AG20443 (cell line): ENCODE measurements around the gene TTC21A.

Experiments
- DNase-seq: peaks from one replicate; pipeline ENCODE4 v3.0.0; 2012; ENCODE audit warnings: low spot score, mixed read lengths

TTC21A gene

DNA sequence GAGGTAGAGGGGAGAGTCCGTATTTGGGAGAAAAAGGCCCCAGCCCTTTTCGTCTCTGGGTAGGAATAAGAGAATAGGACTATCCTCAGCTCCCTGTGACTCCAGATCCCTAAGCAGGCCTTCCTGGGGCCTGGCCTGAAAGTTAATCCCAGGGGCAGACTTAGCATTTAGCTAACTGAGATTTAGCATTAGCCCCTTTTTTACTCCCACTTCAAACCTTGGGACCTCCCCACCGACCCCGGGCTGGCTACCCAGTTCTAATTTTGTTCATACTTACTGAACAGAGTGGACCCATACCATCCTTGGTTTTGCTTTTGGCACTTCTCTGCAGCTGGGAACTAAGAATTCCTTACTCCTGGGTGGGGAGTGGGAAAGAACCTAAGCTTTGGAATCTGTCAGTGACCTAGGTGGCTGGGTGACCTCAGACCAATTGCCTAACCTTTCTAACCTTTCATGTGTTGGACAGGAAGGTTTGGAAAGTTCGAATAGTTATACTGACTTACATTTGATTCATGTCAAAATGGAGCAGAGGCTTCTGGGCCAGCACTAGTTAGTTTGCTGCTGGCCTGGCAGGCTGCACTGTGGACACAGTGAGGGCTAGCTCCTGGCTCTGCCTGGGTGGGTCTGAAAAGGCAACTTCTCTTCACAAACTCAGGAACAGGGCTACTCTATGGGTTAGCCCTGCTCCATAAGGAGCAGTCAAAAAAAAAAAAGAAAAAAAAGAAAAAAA is 11.6 kb downstream of the TTC21A start:
- DNase-seq = no peak

DNA sequence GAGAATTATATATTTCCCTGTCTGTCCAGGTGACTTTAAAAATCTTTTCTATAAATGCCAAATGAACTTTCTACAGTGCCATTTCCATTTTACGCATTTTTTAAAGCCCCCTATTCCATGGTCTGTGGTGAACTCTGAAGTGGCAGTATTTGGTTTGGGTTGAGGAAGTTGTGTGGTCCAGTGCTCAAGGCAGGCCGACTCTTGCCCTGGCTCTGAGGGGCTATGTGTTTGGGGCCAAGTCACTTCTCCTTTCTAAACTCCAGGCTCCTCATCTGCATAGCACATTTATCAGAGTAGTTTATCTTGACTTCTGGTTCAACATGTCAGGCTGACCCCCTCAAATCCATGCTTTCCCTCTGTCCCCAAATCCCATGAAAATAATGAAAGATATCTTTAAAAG is 14.1 kb downstream of the TTC21A start:
- no peak for DNase-seq

DNA sequence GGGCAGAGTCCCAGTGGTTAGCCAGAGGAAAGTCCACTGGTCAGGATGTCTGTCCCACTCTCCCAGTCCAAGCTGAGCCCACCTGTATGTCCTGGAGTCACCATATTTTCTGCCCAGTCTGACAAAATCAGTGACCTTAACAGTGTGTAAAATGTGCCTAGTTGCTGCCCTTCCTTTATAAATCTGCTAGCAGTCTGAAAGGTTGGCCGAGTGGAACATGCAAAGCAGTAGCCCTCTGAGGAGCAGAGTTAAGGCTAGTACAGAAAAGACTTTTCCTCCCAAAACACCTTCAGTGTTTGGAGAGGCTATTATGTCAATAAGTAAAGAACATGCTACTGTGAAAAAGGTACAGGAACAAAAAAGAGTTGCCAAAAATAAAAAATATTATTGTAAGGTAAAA is 15.3 kb downstream of the TTC21A start:
- no peak for DNase-seq

DNA sequence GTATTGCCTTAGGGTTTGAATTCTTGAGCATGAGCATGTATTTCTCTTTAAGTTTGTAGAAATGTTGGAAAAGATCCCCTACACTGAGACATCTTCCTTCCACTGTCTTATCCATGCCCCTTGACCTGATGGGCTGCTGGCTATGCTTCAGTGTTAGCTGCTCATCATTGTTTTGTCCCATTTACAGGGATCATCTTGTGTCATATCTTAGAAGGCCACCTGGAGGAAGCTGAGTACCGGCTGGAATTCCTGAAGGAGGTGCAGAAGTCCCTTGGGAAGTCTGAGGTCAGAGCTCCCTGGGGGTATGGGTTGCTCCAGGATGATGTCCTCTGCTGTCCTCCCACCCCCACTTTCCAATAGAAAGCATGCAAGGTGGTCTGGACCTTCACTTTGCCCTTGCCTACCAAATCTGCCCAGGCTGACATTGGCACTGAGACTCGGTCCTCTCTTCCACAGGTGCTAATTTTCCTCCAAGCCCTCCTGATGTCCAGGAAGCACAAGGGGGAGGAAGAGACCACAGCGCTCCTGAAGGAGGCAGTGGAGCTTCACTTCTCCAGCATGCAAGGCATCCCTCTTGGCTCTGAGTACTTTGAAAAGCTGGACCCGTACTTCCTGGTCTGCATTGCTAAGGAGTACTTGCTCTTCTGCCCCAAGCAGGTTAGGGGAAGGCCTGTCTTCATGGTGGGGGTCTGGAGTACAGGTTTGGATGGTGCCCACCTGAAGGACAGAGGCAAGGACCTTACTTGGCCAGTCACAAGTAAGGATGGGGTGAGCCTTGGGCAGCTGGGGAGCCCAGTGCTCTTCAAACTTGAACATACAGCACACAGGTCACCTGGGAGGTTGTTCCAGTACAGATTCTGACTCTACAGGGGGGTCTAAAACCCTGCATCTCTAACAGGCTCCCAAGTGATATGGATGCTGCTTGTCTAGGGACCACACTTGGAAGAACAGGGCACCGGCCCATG is 17.7 kb downstream of the TTC21A start:
- peak; percentile 69 for DNase-seq

DNA sequence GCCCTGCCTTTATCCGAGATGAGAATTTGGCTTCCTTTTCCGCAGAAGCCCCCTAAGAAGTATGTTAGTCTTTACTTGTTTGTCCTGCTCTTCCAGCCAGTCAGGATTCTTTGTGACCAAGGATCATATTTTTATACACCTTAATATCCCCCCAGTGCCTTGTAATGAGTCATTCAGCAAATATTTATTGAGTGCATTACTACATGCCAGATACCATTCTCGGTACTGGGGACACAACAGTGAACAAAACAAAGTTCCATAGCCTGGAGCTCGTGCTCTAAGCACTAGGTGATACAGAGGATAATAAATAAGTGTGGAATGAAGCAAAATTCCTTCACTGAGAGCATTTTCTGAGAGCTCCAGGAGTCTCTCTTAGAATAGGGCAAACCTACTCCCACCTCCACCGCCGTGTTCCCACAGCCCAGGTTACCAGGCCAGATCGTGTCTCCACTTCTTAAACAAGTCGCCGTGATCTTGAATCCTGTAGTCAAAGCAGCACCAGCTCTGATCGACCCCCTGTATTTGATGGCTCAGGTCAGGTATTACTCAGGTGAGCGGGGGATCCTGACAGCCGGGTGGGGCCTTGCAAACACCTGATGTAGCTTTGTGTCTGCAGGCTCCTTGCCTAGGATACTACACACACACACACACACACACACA is 18.5 kb downstream of the TTC21A start:
- DNase-seq = no peak

- peak; percentile 54 for DNase-seq
Observed at GRCh38 chr3:39126532-39127071, 19.1 kb downstream of the TTC21A start.

DNA sequence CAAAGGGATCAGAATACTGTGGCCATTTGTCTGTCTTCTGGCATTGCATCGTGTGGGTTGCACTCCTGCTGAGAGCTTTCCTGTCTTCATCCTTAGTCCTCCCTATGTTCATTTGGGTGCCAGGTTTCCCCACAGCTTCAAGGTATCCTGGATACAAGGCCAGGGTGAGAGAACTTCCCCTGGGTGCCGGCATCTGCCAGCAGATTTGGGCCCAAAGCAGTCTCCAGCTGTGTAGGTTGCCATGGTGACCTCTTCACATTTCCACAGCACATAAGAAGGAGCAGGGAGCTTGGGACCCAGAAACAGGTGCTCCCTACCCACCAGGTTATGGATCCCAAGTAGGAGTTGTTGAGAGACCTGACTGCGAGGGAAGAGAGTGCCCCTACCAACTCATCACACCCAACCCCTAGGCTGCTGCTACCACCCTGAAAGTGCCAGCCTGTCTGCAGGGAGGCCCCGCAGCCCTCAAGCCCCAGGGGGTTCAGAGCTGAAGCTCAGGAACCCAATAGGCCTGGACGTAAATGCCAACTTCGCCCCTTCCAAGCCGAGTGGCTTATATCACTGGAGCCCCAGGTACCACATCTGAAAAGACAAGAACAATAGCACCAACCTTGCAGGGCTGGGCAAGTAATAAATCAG is 19.9 kb downstream of the TTC21A start:
- no peak for DNase-seq

- no peak for DNase-seq
Observed at GRCh38 chr3:39127908-39128304, 20.4 kb downstream of the TTC21A start.

- DNase-seq = no peak
Observed at GRCh38 chr3:39128951-39129350, 21.5 kb downstream of the TTC21A start.

DNA sequence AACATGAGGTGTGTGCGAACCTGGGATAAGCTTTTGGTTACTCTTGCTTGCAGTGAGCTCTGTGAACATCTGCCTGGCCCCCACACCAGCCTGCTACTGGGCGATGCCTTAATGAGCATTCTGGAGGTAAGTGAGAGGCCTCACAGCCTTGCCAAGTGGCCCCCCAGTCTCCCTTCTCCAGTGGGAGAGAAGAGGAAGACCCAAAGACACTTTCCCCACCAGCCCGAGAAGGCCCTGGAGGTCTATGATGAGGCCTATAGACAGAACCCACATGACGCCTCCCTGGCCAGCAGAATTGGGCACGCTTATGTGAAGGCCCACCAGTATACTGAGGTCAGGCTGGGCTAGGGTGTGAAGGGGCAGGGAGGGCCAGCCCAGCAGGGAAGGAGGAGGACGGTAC is 22.5 kb downstream of the TTC21A start:
- DNase-seq = no peak

DNA sequence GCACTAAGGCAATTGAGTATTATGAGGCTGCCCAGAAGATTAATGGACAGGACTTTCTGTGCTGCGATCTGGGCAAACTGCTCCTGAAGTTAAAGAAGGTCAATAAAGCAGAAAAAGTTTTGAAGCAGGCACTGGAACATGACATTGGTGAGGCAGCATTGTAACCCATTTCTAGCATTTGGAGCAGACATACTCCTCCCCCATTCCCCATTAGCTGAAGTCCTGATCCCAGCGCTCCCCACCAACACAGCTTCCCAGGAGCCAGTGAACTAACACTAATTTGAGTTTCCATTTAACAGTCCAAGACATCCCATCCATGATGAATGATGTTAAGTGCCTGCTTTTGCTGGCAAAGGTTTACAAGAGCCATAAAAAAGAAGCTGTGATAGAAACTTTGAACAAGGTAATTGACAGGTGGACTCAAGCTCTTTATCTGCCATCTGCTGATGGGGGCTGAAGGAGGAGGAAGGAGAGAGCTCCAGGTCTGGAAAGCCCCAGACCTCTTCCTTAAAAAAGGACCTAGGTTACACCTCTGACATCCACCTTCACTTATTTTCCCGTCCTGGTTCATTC is 23.3 kb downstream of the TTC21A start:
- DNase-seq = no peak

DNA sequence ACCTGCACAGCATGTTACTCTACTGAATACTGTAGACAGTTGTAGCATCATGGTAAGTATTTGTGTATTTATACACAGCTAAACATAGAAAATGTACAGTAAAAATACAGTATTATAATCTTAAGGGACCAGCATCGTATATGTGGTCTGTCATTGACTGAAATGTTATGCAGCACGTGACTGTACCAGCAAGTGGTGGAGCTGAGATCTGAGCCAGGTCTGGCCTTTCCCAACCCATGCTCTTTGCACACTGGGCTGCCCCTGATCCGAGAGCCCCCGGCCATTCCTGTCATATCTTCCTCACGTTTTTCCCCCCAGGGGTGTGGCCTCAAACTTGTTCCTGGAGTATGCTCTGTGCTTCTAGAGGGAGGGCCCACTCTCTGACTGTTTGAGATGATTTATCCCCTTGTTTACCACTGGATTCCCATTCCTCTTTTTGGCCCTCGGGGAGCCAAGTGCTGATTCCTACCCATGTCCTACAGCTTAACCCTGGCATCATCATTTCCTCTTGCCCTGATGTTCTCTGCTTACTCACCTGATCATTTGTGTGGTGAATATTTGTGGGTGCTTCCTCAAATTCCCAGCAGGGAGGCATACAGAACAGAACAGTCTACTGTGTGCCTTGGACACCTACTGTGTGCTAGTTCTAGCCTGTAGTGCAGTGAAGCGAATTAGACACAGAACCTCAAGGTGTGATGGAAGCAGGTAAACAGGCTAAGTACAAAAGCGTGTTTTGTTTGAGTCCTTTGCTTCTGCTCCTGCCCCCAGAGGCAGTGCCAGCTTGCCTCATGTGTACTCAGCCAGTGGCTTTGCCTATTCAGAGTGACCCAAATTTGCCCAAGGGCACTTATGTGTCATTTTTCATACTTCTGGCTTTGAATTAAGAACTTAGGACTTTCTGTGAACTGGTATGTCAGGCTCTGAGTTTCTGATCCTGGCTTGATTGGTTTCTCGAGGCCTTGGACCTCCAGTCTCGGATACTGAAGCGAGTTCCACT is 24.9 kb downstream of the TTC21A start:
- DNase-seq = no peak

DNA sequence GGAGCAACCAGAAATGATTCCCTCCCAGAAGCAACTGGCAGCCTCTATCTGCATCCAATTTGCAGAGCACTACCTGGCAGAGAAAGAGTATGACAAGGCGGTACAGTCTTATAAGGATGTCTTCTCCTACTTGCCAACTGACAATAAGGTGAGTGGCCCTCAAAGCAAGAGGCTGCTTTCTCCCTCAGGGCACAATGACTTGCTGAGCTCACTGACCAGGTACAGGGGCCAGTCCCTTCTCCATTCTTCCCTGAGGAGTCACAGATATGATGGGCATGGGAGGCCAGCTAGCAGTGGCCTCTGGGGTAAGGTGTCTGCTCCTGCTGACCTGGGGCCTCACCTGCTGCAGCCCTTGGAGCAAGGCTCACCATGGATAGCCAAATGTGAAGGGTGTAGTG is 25.6 kb downstream of the TTC21A start:
- no peak for DNase-seq

DNA sequence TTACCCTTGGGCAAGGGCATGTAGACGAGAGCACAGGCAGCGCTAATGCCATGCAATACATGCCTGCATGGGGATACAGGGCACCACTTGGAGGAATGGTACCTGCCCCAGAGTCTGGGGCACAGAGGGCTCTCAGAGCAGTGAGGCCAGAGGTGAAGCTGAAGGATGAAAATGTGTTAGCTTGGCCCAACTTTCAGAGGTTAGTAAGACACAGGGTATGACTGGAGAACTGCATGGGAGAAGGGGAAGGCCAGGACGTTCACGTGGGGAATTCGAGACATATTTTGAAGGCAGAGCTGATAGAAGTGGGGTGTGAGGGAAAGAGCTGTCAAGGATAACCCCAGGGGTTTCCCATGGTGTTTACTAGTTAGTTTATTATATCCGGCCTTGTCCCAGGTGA is 26.3 kb downstream of the TTC21A start:
- DNase-seq = no peak

DNA sequence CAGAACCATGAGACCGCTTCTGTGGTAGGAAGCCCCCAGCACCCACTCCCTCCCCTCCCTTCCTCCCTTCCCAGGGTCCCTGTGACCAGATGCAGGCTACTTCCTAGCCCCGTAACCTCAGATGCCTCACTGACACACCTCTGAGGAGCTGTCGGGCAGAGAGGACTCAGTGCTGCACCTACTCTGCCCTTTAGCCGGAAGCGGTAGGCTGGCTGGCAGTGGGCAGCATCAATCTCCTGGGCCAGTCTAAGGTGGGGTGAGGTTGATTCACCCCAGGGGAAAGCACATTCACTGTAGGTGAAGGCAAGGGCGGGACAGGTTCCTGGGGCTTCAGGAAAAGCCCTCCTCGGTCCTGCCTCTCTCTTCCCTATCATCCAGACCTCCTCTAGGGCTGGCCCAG is 26.8 kb downstream of the TTC21A start:
- no peak for DNase-seq

- no peak for DNase-seq
Observed at GRCh38 chr3:39135170-39135805, 27.8 kb downstream of the TTC21A start.

DNA sequence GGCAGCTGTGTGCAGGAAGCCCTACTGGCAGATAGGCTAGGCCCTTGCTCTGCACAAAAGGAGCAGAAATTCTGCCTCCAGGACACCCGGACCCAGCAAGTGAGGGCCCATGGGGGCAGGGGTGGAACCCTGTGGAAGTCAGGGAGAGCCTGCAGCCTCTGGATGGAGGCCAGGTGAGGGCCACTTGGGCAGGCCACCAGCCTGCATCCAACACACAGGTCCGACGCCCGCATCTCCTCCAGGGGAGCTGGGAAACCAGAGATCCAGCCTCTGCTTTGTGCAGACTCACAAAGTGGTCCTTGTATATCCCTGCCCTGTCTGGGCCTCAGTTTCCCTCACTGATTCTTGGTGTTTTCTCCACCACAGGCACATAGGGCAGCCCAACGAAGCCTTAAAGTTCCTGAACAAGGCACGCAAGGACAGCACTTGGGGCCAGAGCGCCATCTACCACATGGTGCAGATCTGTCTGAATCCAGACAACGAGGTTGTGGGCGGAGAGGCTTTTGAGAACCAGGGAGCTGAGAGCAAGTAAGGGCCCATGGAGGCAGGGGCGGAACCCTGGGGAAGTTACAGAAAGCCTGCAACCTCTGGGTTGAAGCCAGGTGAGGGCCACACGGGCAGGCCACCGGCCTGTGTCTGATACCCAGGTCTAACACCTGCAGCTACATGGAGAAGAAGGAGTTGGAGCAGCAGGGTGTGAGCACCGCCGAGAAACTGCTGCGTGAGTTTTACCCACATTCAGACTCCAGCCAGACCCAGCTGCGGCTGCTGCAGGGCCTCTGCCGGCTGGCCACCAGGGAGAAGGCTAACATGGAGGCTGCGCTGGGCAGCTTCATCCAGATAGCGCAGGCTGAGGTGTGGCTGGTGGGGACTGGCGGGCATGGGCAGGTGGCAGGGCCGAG is 29.3 kb downstream of the TTC21A start:
- no peak for DNase-seq

GRCh38 chr3:39137435-39137936 is 30.0 kb downstream of the TTC21A start:
- no peak for DNase-seq
